Raji (cell line): Measurements from ENCODE around the gene ZC3H18.

ENCODE experiments used
- POLR2A ChIP-seq: IDR thresholded peaks from 2 replicates; pipeline ENCODE4 v1.6.1; 2011; ENCODE audit warnings: low read depth, low read length, control low read depth; ENCODE audit not compliant: insufficient read depth

Gene ZC3H18

GRCh38 chr16:88597856-88598491, 27.8 kb downstream of the ZC3H18 start:
- TF ChIP-seq POLR2A, result no peak

- no peak for TF ChIP-seq POLR2A
These were observed 29.0 kb downstream of the ZC3H18 start for GRCh38 chr16:88599092-88599733.

- TF ChIP-seq POLR2A, result no peak
These were observed 29.8 kb downstream of the ZC3H18 start for GRCh38 chr16:88599825-88600538.

- TF ChIP-seq POLR2A, result no peak
These were observed 30.3 kb downstream of the ZC3H18 start for GRCh38 chr16:88600539-88600896.

GRCh38 chr16:88601313-88602036, 31.3 kb downstream of the ZC3H18 start:
- TF ChIP-seq POLR2A, result no peak

- TF ChIP-seq POLR2A, result no peak
These were observed 31.9 kb downstream of the ZC3H18 start for GRCh38 chr16:88602091-88602490.

- TF ChIP-seq POLR2A, result no peak
These were observed 35.3 kb downstream of the ZC3H18 start for GRCh38 chr16:88605186-88606147.

GRCh38 chr16:88606148-88606757, 36.0 kb downstream of the ZC3H18 start:
- no peak for TF ChIP-seq POLR2A

GRCh38 chr16:88608076-88608475, 37.9 kb downstream of the ZC3H18 start:
- no peak for TF ChIP-seq POLR2A

GRCh38 chr16:88610080-88610479, 39.9 kb downstream of the ZC3H18 start:
- TF ChIP-seq POLR2A, result no peak

- TF ChIP-seq POLR2A, result no peak
These were observed 41.0 kb downstream of the ZC3H18 start for GRCh38 chr16:88610909-88611812.

- no peak for TF ChIP-seq POLR2A
These were observed 43.1 kb downstream of the ZC3H18 start for GRCh38 chr16:88613293-88613692.

GRCh38 chr16:88613911-88614817, 44.0 kb downstream of the ZC3H18 start:
- TF ChIP-seq POLR2A, result no peak
